ENCODE data around the gene NCSTN.

DNA sequence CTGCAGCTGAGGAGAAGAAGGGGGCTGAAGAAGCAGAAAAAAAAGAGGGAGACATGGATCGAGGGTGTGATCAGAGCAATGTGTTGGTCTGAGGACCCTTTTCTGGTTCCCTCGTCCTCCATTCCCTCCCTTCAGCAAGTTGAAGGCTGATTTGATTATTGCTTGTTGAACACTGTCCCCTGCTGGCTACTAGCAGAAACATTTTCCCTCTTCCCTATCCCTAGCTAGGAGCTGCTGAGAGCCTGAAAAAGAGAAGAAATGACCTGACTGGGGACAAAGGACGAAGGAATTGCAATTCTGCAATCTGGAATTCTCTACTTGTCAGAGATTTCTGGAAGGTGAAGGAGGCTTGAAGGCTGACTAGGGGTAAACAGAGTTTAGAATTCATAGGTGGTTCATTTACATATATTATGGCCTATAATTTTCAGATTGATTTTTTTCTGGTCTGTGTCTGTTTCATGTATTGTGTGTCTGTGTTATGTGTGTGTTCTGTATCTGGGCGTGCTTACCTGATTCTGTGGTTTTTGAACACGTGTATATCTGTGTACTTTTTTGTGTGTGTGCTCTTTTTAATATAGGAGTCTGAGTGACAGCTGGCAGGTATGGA is 33.4 kb downstream of the NCSTN start:
- TF ChIP-seq POLR2A (IDR thresholded peaks at IDR 0.05; ENCODE audit: low read length) (no peak), GATA1 (IDR thresholded peaks at IDR 0.05; ENCODE audit: low read depth, low read length) (no peak)
